GM23248 (cell line): ENCODE measurements around the gene SELENOS. TPM values are rescaled to one million over a fixed set of nuclear protein-coding genes. Genes with fewer than 3 reads are reported as not detected.

Experiments used
- DNase-seq: peaks from one replicate; pipeline ENCODE4 v3.0.0-alpha.2; 2015
- H2AFZ ChIP-seq: fragments of 200-600 bp; sonication (generic); 2 replicates; pipeline ENCODE4 v1.6.1; 2016; ENCODE audit warnings: antibody characterized with exemption
- H3F3A ChIP-seq: fragments of 200-600 bp; sonication (generic); 2 replicates; pipeline ENCODE4 v1.6.1; 2016; ENCODE audit warnings: mild to moderate bottlenecking, antibody characterized with exemption, mixed run types; ENCODE audit not compliant: insufficient read depth
- H3K27ac ChIP-seq: fragments of 200-600 bp; sonication (generic); 2 replicates; pipeline ENCODE4 v1.5.1; 2016; ENCODE audit warnings: mild to moderate bottlenecking
- H3K27me3 ChIP-seq: fragments of 200-600 bp; sonication (generic); replicated peaks from 2 replicates; pipeline ENCODE4 v1.6.1; 2016; ENCODE audit warnings: mild to moderate bottlenecking; ENCODE audit not compliant: insufficient read depth
- H3K36me3 ChIP-seq: fragments of 200-600 bp; sonication (generic); 2 replicates; pipeline ENCODE4 v1.6.1; 2016; ENCODE audit warnings: low read depth, mild to moderate bottlenecking
- H3K4me1 ChIP-seq: fragments of 200-600 bp; sonication (generic); 2 replicates; pipeline ENCODE4 v1.6.1; 2016; ENCODE audit warnings: mild to moderate bottlenecking; ENCODE audit not compliant: insufficient read depth
- H3K4me2 ChIP-seq: fragments of 200-600 bp; sonication (generic); one replicate; pipeline ENCODE4 v1.6.1; 2016; ENCODE audit warnings: mild to moderate bottlenecking; ENCODE audit not compliant: unreplicated experiment
- H3K4me3 ChIP-seq: fragments of 200-600 bp; sonication (generic); 2 replicates; pipeline ENCODE4 v1.5.1; 2016; ENCODE audit warnings: mild to moderate bottlenecking
- H3K79me2 ChIP-seq: fragments of 200-600 bp; sonication (generic); 2 replicates; pipeline ENCODE4 v1.6.1; 2016; ENCODE audit warnings: mild to moderate bottlenecking; ENCODE audit not compliant: insufficient read depth
- H3K9ac ChIP-seq: fragments of 200-600 bp; sonication (generic); 2 replicates; pipeline ENCODE4 v1.6.1; 2016; ENCODE audit warnings: mild to moderate bottlenecking
- H3K9me2 ChIP-seq: fragments of 200-600 bp; sonication (generic); 2 replicates; pipeline ENCODE4 v1.6.1; 2016; ENCODE audit warnings: mixed run types, mild to moderate bottlenecking, moderate library complexity; ENCODE audit not compliant: insufficient read depth
- H3K9me3 ChIP-seq: fragments of 200-600 bp; sonication (generic); one replicate; pipeline ENCODE4 v1.6.1; 2017; ENCODE audit warnings: low read depth
- H4K20me1 ChIP-seq: fragments of 200-600 bp; sonication (generic); 2 replicates; pipeline ENCODE4 v1.6.0; 2016; ENCODE audit not compliant: insufficient read depth
- EZH2 ChIP-seq: fragments of 200-600 bp; sonication (generic); IDR thresholded peaks from 2 replicates; pipeline ENCODE4 v1.6.1; 2018; ENCODE audit warnings: antibody characterized with exemption, mild to moderate bottlenecking; ENCODE audit not compliant: insufficient read depth, poor library complexity, severe bottlenecking
- EZH2phosphoT487 ChIP-seq: fragments of 200-600 bp; sonication (generic); IDR thresholded peaks from 2 replicates; pipeline ENCODE4 v1.6.1; 2018; ENCODE audit warnings: antibody characterized with exemption, moderate library complexity, mild to moderate bottlenecking, low read depth; ENCODE audit not compliant: insufficient read depth
- WGBS, 2 experiments: methylation state at CpG; one replicate each; pipeline ENCODE4 v1.1.6; 2015 to 2017; ENCODE audit warnings: low lambda C conversion rate in 2 of 2, low coverage in 1 of 2; ENCODE audit errors: missing lambda C conversion rate in 2 of 2; 5-methylcytosine and 5-hydroxymethylcytosine counted together
- in situ Hi-C: fragments of 300-500 bp; cut with MboI; formaldehyde crosslinking; loops from 2 replicates; pipeline ENCODE4 v1.15.0; 2020
- polyA plus RNA-seq: library from polyadenylated mRNA; unstranded; fragments of >200 nt; fragmentation: Nextera tagmentation; extraction: Ambion mirVana; gene quantifications from 2 replicates; pipeline ENCODE4 v1.2.1, GENCODE V29; 2016
- total RNA-seq: library from RNA; depleted of rRNA; stranded (reverse); fragments of >200 nt; shearing (Covaris generic); gene quantifications from 2 replicates; pipeline ENCODE4 v1.2.3, GENCODE V29; 2014

Gene SELENOS
- total and polyA plus RNA-seq, 2 experiments from 2014 or later: 98.7 to 142 TPM

- Histone ChIP-seq H2AFZ (peak overlapping the region; percentile 67), H3K27me3 (no peaks in the 10 kb centered on the region), H3F3A (peaks cover 69% of the 10 kb centered on the region), H3K79me2 (no peaks in the 10 kb centered on the region; the same call in 1 of the 2 replicates), H3K4me1 (peaks cover 33% of the 10 kb centered on the region), H3K9me3 (no peaks in the 10 kb centered on the region), H3K9ac (peak overlapping the region; percentile 73), H3K4me2 (peak overlapping the region; percentile 76), H3K4me3 (peak overlapping the region; percentile 34), H3K27ac (peak overlapping the region; percentile 86), H3K9me2 (no peaks in the 10 kb centered on the region), H4K20me1 (no peaks in the 10 kb centered on the region), H3K36me3 (peaks cover 18% of the 10 kb centered on the region)
- WGBS, 2 experiments: 13 to 14% methylated on average over 18 of the region's 18 CpGs
- in situ Hi-C loops: loop anchor here (10.0 to 25.0 kb wide), 2 partner anchors 355 to 653 kb away; partner anchors contain the start of gene LRRK1
- no peak for TF ChIP-seq EZH2phosphoT487
- no peak for TF ChIP-seq EZH2
- peak; percentile 94 for DNase-seq
Measured at GRCh38 chr15:101267320-101268104, 9.8 kb downstream of the SELENOS start.

GRCh38 chr15:101266787-101267186 is 10.5 kb downstream of the SELENOS start:
- WGBS, 2 experiments: 50 to 59% methylated on average over 9 of the region's 9 CpGs
- no peaks in the 10 kb centered on the region for H3K27me3 ChIP-seq
- no peak for TF ChIP-seq EZH2
- no peak for TF ChIP-seq EZH2phosphoT487
- peak overlapping the region; percentile 86 for H3K27ac ChIP-seq
- peak overlapping the region; percentile 73 for H3K9ac ChIP-seq
- in situ Hi-C loops: loop anchor here (10.0 to 25.0 kb wide), 2 partner anchors 354 to 652 kb away; partner anchors contain the start of gene LRRK1
- no peaks in the 10 kb centered on the region for H3K9me2 ChIP-seq
- no peak for DNase-seq
- H3F3A ChIP-seq: peaks cover 62% of the 10 kb centered on the region
- H2AFZ ChIP-seq: peak overlapping the region; percentile 67
- H3K79me2 ChIP-seq: no peaks in the 10 kb centered on the region
- H3K4me1 ChIP-seq: peaks cover 33% of the 10 kb centered on the region
- H3K36me3 ChIP-seq: peaks cover 10% of the 10 kb centered on the region
- peak overlapping the region; percentile 34 for H3K4me3 ChIP-seq
- peak overlapping the region; percentile 76 for H3K4me2 ChIP-seq
- H3K9me3 ChIP-seq: no peaks in the 10 kb centered on the region
- no peaks in the 10 kb centered on the region for H4K20me1 ChIP-seq

GRCh38 chr15:101266034-101266433 is 11.3 kb downstream of the SELENOS start:
- no peaks in the 10 kb centered on the region for H3K9me3 ChIP-seq
- H3K27ac ChIP-seq: peak overlapping the region; percentile 86
- no peaks in the 10 kb centered on the region for H3K27me3 ChIP-seq
- no peak for TF ChIP-seq EZH2phosphoT487
- no peak for TF ChIP-seq EZH2
- peaks cover 3% of the 10 kb centered on the region; the same call in 1 of the 2 replicates for H3K36me3 ChIP-seq
- H3K9me2 ChIP-seq: no peaks in the 10 kb centered on the region
- no peaks in the 10 kb centered on the region for H4K20me1 ChIP-seq
- no peak overlapping the region for H3K4me2 ChIP-seq
- H3F3A ChIP-seq: peaks cover 55% of the 10 kb centered on the region
- H3K4me1 ChIP-seq: peaks cover 33% of the 10 kb centered on the region
- H2AFZ ChIP-seq: no peak overlapping the region
- WGBS, 2 experiments: 59 to 64% methylated on average over 3 of the region's 3 CpGs
- no peak overlapping the region for H3K9ac ChIP-seq
- H3K4me3 ChIP-seq: no peak overlapping the region
- no peaks in the 10 kb centered on the region for H3K79me2 ChIP-seq
- DNase-seq: peak; percentile 33
- in situ Hi-C loops: loop anchor here (10.0 to 25.0 kb wide), 2 partner anchors 354 to 651 kb away; partner anchors contain the start of gene LRRK1

- Histone ChIP-seq H3K9me2 (no peaks in the 10 kb centered on the region), H3F3A (peaks cover 45% of the 10 kb centered on the region), H3K9me3 (no peaks in the 10 kb centered on the region), H3K27me3 (no peaks in the 10 kb centered on the region), H3K9ac (no peak overlapping the region), H3K27ac (no peak overlapping the region), H3K36me3 (no peaks in the 10 kb centered on the region), H3K4me2 (no peak overlapping the region), H3K79me2 (no peaks in the 10 kb centered on the region), H3K4me1 (peaks cover 33% of the 10 kb centered on the region), H4K20me1 (no peaks in the 10 kb centered on the region), H2AFZ (no peak overlapping the region), H3K4me3 (no peak overlapping the region)
- TF ChIP-seq EZH2: no peak
- TF ChIP-seq EZH2phosphoT487: no peak
- 88% methylated on average over 17 of the region's 17 CpGs for WGBS, 2 experiments
- in situ Hi-C loops: loop anchor here (10.0 to 25.0 kb wide), 2 partner anchors 353 to 650 kb away; partner anchors contain the start of gene LRRK1
- no peak for DNase-seq
Measured at GRCh38 chr15:101264911-101265641, 12.2 kb downstream of the SELENOS start.
